ENCODE results near the gene SLC17A2.

SLC17A2 gene

DNA sequence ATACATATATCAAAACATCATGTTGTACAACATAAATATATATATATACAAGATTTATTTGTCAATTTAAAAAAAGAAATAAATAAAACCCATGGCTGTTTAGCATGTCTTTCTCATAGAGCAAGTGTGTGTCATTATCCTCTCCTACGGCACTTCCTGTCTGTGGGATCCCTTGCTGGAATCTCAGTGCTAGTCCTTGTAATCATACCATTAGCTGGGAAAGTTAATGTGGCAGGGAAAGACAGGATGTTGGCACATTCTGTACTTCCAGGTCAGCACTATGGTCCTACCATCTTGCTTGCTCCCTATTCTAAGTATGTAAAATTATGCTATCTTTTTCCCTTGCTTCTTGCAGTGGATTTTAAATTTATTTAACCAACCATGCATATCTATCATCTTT, 47.0 kb downstream of the SLC17A2 start:
- no peak for DNase-seq (ENCODE audit: low spot score)

GRCh38 chr6:25882051-25882496, 48.4 kb downstream of the SLC17A2 start:
- peak; percentile 49 for DNase-seq (ENCODE audit: low spot score)

- no peak for DNase-seq (ENCODE audit: low spot score)
Measured at GRCh38 chr6:25880601-25881000, 49.9 kb downstream of the SLC17A2 start.

- no peak for DNase-seq (ENCODE audit: low spot score)
Measured at GRCh38 chr6:25878721-25879322, 51.7 kb downstream of the SLC17A2 start.

GRCh38 chr6:25875926-25876602, 54.4 kb downstream of the SLC17A2 start:
- DNase-seq (ENCODE audit: low spot score): no peak

DNA sequence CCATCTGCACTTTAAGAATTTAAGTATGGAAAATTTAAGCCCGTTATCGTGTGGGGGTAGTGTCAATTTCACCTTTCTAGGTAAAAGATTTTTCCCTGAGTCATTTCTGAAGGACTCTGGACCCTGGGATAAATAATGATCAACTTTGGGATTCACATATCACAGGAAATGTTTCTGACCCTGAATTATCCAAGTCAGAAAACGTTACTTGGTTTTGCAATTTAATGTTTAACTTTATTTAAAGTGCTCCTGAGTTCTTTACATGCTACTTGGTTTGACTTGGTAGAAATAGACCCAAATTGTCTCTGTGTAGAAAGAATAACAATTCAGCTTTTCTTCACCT, 55.0 kb downstream of the SLC17A2 start:
- no peak for DNase-seq (ENCODE audit: low spot score)

GRCh38 chr6:25874822-25875562, 55.5 kb downstream of the SLC17A2 start:
- DNase-seq (ENCODE audit: low spot score): no peak

- no peak for DNase-seq (ENCODE audit: low spot score)
Measured at GRCh38 chr6:25874118-25874517, 56.4 kb downstream of the SLC17A2 start, which contains the start of gene SLC17A3. Gene SLC17A3, minus strand, starts transcription at chr6:25874243. Its CDS starts 5,856 bp downstream, at chr6:25868387.

DNA sequence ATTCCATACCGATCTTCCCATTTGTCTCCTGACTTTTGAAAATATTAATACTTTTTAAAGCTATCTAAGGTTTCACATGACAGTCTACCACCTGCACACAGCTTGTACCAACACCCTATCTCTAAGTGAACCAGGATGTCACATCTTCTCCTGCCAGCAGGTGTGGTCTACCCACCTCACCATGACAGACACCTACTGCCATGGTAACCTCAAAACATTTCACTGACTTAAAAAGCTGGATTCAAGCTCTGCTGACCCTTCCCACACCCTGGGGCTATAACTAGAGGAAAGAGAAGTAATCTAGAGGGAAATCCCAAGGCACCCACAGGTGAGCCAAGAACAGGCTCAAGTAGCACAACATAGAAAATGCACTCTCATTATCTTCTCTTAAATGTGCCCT, 57.7 kb downstream of the SLC17A2 start:
- DNase-seq (ENCODE audit: low spot score): no peak

- DNase-seq (ENCODE audit: low spot score): no peak
Measured at GRCh38 chr6:25869840-25870239, 60.7 kb downstream of the SLC17A2 start.

DNA sequence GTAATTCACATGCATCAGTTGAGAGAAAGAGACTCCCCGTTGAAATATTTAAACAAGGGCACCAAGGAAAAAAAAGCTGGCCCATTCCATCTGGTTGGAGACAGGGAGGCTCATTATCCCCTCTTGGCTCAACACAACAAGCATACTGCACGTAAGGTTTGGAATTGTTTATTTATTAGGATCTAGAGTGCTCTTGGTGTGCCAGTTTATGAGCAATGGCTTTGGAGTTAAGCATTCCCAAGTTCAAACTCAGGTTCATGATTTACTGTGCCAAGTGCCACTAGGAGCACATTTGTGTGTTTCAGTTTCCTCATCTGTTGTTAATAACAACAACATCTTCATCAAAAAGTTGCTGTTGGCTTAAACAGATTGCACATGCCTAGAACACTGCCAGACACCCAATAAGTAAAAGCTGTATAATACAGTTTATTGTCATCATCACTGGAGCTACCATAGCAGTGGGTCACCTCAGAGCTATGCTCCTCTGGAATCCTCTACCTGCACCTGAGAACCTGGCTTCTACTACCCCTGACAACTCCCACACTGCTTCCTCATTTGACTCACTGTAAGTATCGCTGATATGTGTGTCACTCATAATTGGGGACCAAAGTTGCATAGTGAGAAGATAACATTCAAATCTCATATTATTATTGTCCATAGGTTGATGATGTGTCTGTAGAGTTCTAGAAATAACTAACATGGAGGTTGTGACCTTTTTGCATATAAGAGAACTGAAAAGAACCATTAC, 61.9 kb downstream of the SLC17A2 start:
- no peak for DNase-seq (ENCODE audit: low spot score)

GRCh38 chr6:25866011-25866410, 64.5 kb downstream of the SLC17A2 start:
- no peak for DNase-seq (ENCODE audit: low spot score)

GRCh38 chr6:25863360-25863759, 67.1 kb downstream of the SLC17A2 start:
- no peak for DNase-seq (ENCODE audit: low spot score)

Measured in hematopoietic multipotent progenitor cell treated with erythropoietin and hydrocortisone succinate and interleukin-3 and kit ligand, for 17 days (in vitro differentiated cells).